Liver (tissue), 9 donors: Measurements from ENCODE around the gene PFKFB3. TPM values are rescaled to one million over a fixed set of nuclear protein-coding genes. Genes with fewer than 3 reads are reported as not detected.

Source experiments
- DNase-seq: peaks from one replicate; pipeline ENCODE4 v3.0.0-alpha.2; 2017; ENCODE audit warnings: low spot score
- H3K27ac ChIP-seq, 2 donors: one replicate each; pipeline ENCODE4 v1.7.0; 2013; ENCODE audit warnings: inconsistent platforms in 2 of 2, low read length in 2 of 2, control low read depth in 1 of 2, low read depth in 1 of 2, mild to moderate bottlenecking in 1 of 2
- H3K27me3 ChIP-seq, 4 donors: one replicate each; pipeline versions ENCODE4 v1.6.1 to v1.7.0; 2013; ENCODE audit warnings: low read length in 3 of 4, inconsistent platforms in 1 of 4, mild to moderate bottlenecking in 1 of 4, moderate library complexity in 1 of 4; ENCODE audit not compliant: control insufficient read depth in 4 of 4, insufficient read depth in 4 of 4
- H3K36me3 ChIP-seq, 4 donors: one replicate each; pipeline versions ENCODE4 v1.6.1 to v1.7.0; 2013; ENCODE audit warnings: low read length in 3 of 4, mild to moderate bottlenecking in 3 of 4, low read depth in 1 of 4, moderate library complexity in 1 of 4; ENCODE audit not compliant: control insufficient read depth in 4 of 4, insufficient read depth in 3 of 4
- H3K4me1 ChIP-seq, 4 donors: one replicate each; pipeline versions ENCODE4 v1.6.1 to v1.7.0; 2013; ENCODE audit warnings: low read length in 3 of 4, mild to moderate bottlenecking in 3 of 4, moderate library complexity in 1 of 4; ENCODE audit not compliant: control insufficient read depth in 4 of 4, insufficient read depth in 4 of 4
- H3K4me3 ChIP-seq, 3 donors: one replicate each; pipeline versions ENCODE4 v1.6.1 to v1.7.0; 2013; ENCODE audit warnings: low read length in 3 of 3, control low read depth in 1 of 3, low read depth in 1 of 3, mild to moderate bottlenecking in 1 of 3
- H3K9ac ChIP-seq, 2 donors: one replicate each; pipeline ENCODE4 v1.7.0; 2013; ENCODE audit warnings: low read length in 2 of 2, mild to moderate bottlenecking in 2 of 2, moderate library complexity in 2 of 2, control low read depth in 1 of 2, low read depth in 1 of 2
- H3K9me3 ChIP-seq, 4 donors: one replicate each; pipeline versions ENCODE4 v1.6.1 to v1.7.0; 2013; ENCODE audit warnings: low read length in 3 of 4; ENCODE audit not compliant: control insufficient read depth in 4 of 4
- ATF3 ChIP-seq: IDR thresholded peaks from 2 replicates; pipeline ENCODE4 v1.6.1; 2016; ENCODE audit warnings: antibody characterized with exemption
- EGR1 ChIP-seq, 2 donors: IDR thresholded peaks; 2 replicates each; pipeline ENCODE4 v1.6.1; 2016 to 2018; ENCODE audit warnings: antibody characterized with exemption in 2 of 2, low read depth in 2 of 2
- FOXA1 ChIP-seq: IDR thresholded peaks from 2 replicates; pipeline ENCODE4 v1.6.1; 2016; ENCODE audit warnings: antibody characterized with exemption
- FOXA2 ChIP-seq: IDR thresholded peaks from 2 replicates; pipeline ENCODE4 v1.6.1; 2016; ENCODE audit warnings: antibody characterized with exemption
- GABPA ChIP-seq, 2 donors: IDR thresholded peaks in 1 of 2; conservative IDR thresholded peaks in 1 of 2; 2 replicates each; pipeline ENCODE4 v1.6.1; 2016; ENCODE audit warnings: antibody characterized with exemption in 2 of 2, mild to moderate bottlenecking in 1 of 2, moderate library complexity in 1 of 2
- HNF4A ChIP-seq, 2 donors: conservative IDR thresholded peaks; 2 replicates each; pipeline ENCODE4 v1.6.1; 2016; ENCODE audit warnings: antibody characterized with exemption in 2 of 2, mild to moderate bottlenecking in 2 of 2
- HNF4G ChIP-seq: IDR thresholded peaks from 2 replicates; pipeline ENCODE4 v1.6.1; 2016; ENCODE audit warnings: antibody characterized with exemption
- JUND ChIP-seq, 2 donors: IDR thresholded peaks; 2 replicates each; pipeline ENCODE4 v1.6.1; 2016; ENCODE audit warnings: antibody characterized with exemption in 2 of 2
- NR2F2 ChIP-seq: IDR thresholded peaks from 2 replicates; pipeline ENCODE4 v1.6.1; 2016; ENCODE audit warnings: antibody characterized with exemption
- RAD21 ChIP-seq, 2 donors: IDR thresholded peaks; 2 replicates each; pipeline ENCODE4 v1.6.1; 2016; ENCODE audit warnings: antibody characterized with exemption in 2 of 2, mild to moderate bottlenecking in 2 of 2
- RXRA ChIP-seq, 2 donors: IDR thresholded peaks; 2 replicates each; pipeline ENCODE4 v1.6.1; 2017 to 2018; ENCODE audit warnings: antibody characterized with exemption in 2 of 2, mild to moderate bottlenecking in 1 of 2
- SP1 ChIP-seq: IDR thresholded peaks from 2 replicates; pipeline ENCODE4 v1.6.1; 2018; ENCODE audit warnings: antibody characterized with exemption, mild to moderate bottlenecking
- TAF1 ChIP-seq: conservative IDR thresholded peaks from 2 replicates; pipeline ENCODE4 v1.6.1; 2016; ENCODE audit warnings: antibody characterized with exemption, mild to moderate bottlenecking
- YY1 ChIP-seq: IDR thresholded peaks from 2 replicates; pipeline ENCODE4 v1.6.1; 2016; ENCODE audit warnings: antibody characterized with exemption, mild to moderate bottlenecking
- WGBS: extraction: QIAGEN DNeasy Blood & Tissue Kit; methylation state at CpG from one replicate; pipeline ENCODE4 v1.1.7; 2013; 5-methylcytosine and 5-hydroxymethylcytosine counted together
- polyA plus RNA-seq, 2 donors: library from polyadenylated mRNA; stranded (reverse) in 1 of 2; unstranded in 1 of 2; fragments of 200-250 nt in 1 of 2; fragments of >200 nt in 1 of 2; fragmentation: Nextera tagmentation in 1 of 2; extraction: Ambion mirVana in 1 of 2; gene quantifications; one replicate each; pipeline versions ENCODE4 v1.2.1 to v1.2.3, GENCODE V29; 2013 to 2015
- total RNA-seq, 2 donors: library from RNA; depleted of rRNA; stranded (reverse); fragments of >200 nt; gene quantifications; one replicate each; pipeline ENCODE4 v1.2.3, GENCODE V29; 2014
- TF ChIP-seq, protein P1 (sequence below): IDR thresholded peaks from 2 replicates; pipeline ENCODE4 v1.6.1; 2016; ENCODE audit warnings: antibody characterized with exemption, mild to moderate bottlenecking
- TF ChIP-seq, protein P2 (sequence below): fragments of 150-350 bp; IDR thresholded peaks from 2 replicates; pipeline ENCODE4 v1.5.1; 2017; ENCODE audit warnings: improper control_type of control experiment, low read depth, low read length; ENCODE audit not compliant: missing input control
- TF ChIP-seq, protein P3 (sequence below): IDR thresholded peaks from 2 replicates; pipeline ENCODE4 v1.6.1; 2016; ENCODE audit warnings: antibody characterized with exemption
- TF ChIP-seq, protein P4 (sequence below): IDR thresholded peaks from 2 replicates; pipeline ENCODE4 v1.6.1; 2016; ENCODE audit warnings: antibody characterized with exemption
- donor health status: healthy.
- donor health status: healthy.
- donor health status: healthy.
- donor health status: healthy.
- donor health status: healthy.

Gene PFKFB3
- total and polyA plus RNA-seq, 4 donors, result 1.6 to 9.1 (median 5.8) TPM

GRCh38 chr10:6260843-6261242, 58.1 kb downstream of the PFKFB3 start (continued):
- TF ChIP-seq, protein P1, sequence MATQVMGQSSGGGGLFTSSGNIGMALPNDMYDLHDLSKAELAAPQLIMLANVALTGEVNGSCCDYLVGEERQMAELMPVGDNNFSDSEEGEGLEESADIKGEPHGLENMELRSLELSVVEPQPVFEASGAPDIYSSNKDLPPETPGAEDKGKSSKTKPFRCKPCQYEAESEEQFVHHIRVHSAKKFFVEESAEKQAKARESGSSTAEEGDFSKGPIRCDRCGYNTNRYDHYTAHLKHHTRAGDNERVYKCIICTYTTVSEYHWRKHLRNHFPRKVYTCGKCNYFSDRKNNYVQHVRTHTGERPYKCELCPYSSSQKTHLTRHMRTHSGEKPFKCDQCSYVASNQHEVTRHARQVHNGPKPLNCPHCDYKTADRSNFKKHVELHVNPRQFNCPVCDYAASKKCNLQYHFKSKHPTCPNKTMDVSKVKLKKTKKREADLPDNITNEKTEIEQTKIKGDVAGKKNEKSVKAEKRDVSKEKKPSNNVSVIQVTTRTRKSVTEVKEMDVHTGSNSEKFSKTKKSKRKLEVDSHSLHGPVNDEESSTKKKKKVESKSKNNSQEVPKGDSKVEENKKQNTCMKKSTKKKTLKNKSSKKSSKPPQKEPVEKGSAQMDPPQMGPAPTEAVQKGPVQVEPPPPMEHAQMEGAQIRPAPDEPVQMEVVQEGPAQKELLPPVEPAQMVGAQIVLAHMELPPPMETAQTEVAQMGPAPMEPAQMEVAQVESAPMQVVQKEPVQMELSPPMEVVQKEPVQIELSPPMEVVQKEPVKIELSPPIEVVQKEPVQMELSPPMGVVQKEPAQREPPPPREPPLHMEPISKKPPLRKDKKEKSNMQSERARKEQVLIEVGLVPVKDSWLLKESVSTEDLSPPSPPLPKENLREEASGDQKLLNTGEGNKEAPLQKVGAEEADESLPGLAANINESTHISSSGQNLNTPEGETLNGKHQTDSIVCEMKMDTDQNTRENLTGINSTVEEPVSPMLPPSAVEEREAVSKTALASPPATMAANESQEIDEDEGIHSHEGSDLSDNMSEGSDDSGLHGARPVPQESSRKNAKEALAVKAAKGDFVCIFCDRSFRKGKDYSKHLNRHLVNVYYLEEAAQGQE, result no peak

DNA sequence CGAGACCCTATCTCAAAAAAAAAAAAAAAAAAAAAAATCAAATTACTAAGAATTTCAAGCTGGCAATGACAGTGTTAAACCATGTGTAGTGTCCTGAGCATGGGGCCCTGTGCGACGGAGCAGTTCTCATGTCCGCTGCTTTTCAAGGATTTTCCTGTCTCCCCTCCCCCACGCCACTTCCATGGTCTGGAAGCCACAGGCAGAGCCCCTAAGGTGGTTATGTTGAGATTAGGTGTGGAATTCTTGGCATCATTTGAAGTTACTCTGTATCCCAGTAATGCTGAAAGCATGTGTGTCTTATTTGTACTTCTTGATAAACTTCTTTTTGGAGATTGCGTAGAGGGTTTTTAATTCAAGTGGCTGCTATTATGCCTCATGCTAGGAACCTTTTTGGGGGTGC, 65.2 kb downstream of the PFKFB3 start:
- Histone ChIP-seq H3K9me3 (no peaks in the 10 kb centered on the region), H3K27me3 (no peaks in the 10 kb centered on the region), H3K36me3 (no peaks in the 10 kb centered on the region), H3K4me3 (no peak overlapping the region), H3K9ac (no peak overlapping the region), H3K27ac (no peak overlapping the region), H3K4me1 (peaks cover 0 to 12% (median 4%) of the 10 kb centered on the region in 4 donors)
- WGBS, result 73% methylated on average over 6 of the region's 6 CpGs
- TF ChIP-seq NR2F2, result no peak
- no peak for TF ChIP-seq RAD21 (IDR thresholded peaks at IDR 0.05)
- TF ChIP-seq SP1, result no peak
- no peak for TF ChIP-seq GABPA (IDR thresholded peaks at IDR 0.05 in 1 of 2, conservative IDR thresholded peaks at IDR 0.05 in 1 of 2)
- TF ChIP-seq, protein P1, result no peak
- TF ChIP-seq FOXA1, result no peak
- no peak for TF ChIP-seq ATF3
- TF ChIP-seq, protein P2, sequence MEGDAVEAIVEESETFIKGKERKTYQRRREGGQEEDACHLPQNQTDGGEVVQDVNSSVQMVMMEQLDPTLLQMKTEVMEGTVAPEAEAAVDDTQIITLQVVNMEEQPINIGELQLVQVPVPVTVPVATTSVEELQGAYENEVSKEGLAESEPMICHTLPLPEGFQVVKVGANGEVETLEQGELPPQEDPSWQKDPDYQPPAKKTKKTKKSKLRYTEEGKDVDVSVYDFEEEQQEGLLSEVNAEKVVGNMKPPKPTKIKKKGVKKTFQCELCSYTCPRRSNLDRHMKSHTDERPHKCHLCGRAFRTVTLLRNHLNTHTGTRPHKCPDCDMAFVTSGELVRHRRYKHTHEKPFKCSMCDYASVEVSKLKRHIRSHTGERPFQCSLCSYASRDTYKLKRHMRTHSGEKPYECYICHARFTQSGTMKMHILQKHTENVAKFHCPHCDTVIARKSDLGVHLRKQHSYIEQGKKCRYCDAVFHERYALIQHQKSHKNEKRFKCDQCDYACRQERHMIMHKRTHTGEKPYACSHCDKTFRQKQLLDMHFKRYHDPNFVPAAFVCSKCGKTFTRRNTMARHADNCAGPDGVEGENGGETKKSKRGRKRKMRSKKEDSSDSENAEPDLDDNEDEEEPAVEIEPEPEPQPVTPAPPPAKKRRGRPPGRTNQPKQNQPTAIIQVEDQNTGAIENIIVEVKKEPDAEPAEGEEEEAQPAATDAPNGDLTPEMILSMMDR, result no peak
- TF ChIP-seq TAF1, result no peak
- no peak for TF ChIP-seq JUND (IDR thresholded peaks at IDR 0.05)
- TF ChIP-seq EGR1 (IDR thresholded peaks at IDR 0.05; ENCODE audit: low read depth in 2 of 2), result no peak
- TF ChIP-seq FOXA2, result no peak
- no peak for TF ChIP-seq RXRA (IDR thresholded peaks at IDR 0.05)
- TF ChIP-seq, protein P3, sequence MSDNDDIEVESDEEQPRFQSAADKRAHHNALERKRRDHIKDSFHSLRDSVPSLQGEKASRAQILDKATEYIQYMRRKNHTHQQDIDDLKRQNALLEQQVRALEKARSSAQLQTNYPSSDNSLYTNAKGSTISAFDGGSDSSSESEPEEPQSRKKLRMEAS, result no peak
- TF ChIP-seq HNF4G, result no peak
- no peak for TF ChIP-seq YY1
- TF ChIP-seq, protein P4, sequence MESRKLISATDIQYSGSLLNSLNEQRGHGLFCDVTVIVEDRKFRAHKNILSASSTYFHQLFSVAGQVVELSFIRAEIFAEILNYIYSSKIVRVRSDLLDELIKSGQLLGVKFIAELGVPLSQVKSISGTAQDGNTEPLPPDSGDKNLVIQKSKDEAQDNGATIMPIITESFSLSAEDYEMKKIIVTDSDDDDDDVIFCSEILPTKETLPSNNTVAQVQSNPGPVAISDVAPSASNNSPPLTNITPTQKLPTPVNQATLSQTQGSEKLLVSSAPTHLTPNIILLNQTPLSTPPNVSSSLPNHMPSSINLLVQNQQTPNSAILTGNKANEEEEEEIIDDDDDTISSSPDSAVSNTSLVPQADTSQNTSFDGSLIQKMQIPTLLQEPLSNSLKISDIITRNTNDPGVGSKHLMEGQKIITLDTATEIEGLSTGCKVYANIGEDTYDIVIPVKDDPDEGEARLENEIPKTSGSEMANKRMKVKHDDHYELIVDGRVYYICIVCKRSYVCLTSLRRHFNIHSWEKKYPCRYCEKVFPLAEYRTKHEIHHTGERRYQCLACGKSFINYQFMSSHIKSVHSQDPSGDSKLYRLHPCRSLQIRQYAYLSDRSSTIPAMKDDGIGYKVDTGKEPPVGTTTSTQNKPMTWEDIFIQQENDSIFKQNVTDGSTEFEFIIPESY, result no peak
- no peak for TF ChIP-seq HNF4A (conservative IDR thresholded peaks at IDR 0.05)
- DNase-seq, result no peak
